Astrocyte (in vitro differentiated cells and primary cell): ENCODE measurements around the gene UGGT2. TPM values are rescaled to one million over a fixed set of nuclear protein-coding genes. Genes with fewer than 3 reads are reported as not detected.

Source experiments
- DNase-seq: peaks from one replicate; pipeline ENCODE4 v3.0.0-alpha.2; 2010; ENCODE audit warnings: low read depth
- FAIRE-seq: peaks from 2 replicates; lab custom pipeline; 2011; peaks lifted over from hg19 to GRCh38; lab: Jason Lieb, UNC
- H2AFZ ChIP-seq: 2 replicates; pipeline ENCODE4 v1.6.0; 2012; ENCODE audit warnings: low read depth, low read length, inconsistent platforms
- H3K27ac ChIP-seq: 2 replicates; pipeline ENCODE4 v1.5.1; 2011; ENCODE audit warnings: low read depth, low read length, inconsistent platforms
- H3K27me3 ChIP-seq: 2 replicates; pipeline ENCODE4 v1.6.0; 2011; ENCODE audit warnings: low read length, inconsistent platforms; ENCODE audit not compliant: insufficient read depth
- H3K36me3 ChIP-seq: 2 replicates; pipeline ENCODE4 v1.5.1; 2011; ENCODE audit warnings: low read length, inconsistent platforms; ENCODE audit not compliant: insufficient read depth
- H3K4me1 ChIP-seq: 2 replicates; pipeline ENCODE4 v1.5.1; 2011; ENCODE audit warnings: low read length, inconsistent platforms; ENCODE audit not compliant: insufficient read depth
- H3K4me2 ChIP-seq: 2 replicates; pipeline ENCODE4 v1.6.0; 2012; ENCODE audit warnings: low read length, inconsistent platforms
- H3K4me3 ChIP-seq: 2 replicates; pipeline ENCODE4 v1.5.1; 2011; ENCODE audit warnings: low read depth, mild to moderate bottlenecking, low read length, inconsistent platforms; ENCODE audit not compliant: insufficient read depth
- H3K79me2 ChIP-seq: 2 replicates; pipeline ENCODE4 v1.6.0; 2012; ENCODE audit warnings: mild to moderate bottlenecking, low read length, inconsistent platforms; ENCODE audit not compliant: insufficient read depth
- H3K9ac ChIP-seq: 2 replicates; pipeline ENCODE4 v1.6.0; 2012; ENCODE audit warnings: mild to moderate bottlenecking, low read length, inconsistent platforms
- H3K9me3 ChIP-seq: 2 replicates; pipeline ENCODE4 v1.5.1; 2012; ENCODE audit warnings: low read depth, mild to moderate bottlenecking, low read length, inconsistent platforms; ENCODE audit not compliant: insufficient read depth
- H4K20me1 ChIP-seq: 2 replicates; pipeline ENCODE4 v1.6.0; 2012; ENCODE audit warnings: low read length, inconsistent platforms; ENCODE audit not compliant: insufficient read depth
- H3K27ac Mint-ChIP-seq: one replicate; pipeline ENCODE4 v1.8.0; 2021; ENCODE audit warnings: mild to moderate bottlenecking, mixed read lengths; ENCODE audit not compliant: unreplicated experiment
- H3K27me3 Mint-ChIP-seq: one replicate; pipeline ENCODE4 v1.8.0; 2021; ENCODE audit warnings: low read depth, mixed read lengths; ENCODE audit not compliant: unreplicated experiment
- H3K36me3 Mint-ChIP-seq: one replicate; pipeline ENCODE4 v1.8.0; 2021; ENCODE audit warnings: low read depth, mixed read lengths; ENCODE audit not compliant: unreplicated experiment
- H3K4me1 Mint-ChIP-seq: one replicate; pipeline ENCODE4 v1.8.0; 2021; ENCODE audit warnings: low read depth, mixed read lengths; ENCODE audit not compliant: unreplicated experiment
- H3K4me3 Mint-ChIP-seq: one replicate; pipeline ENCODE4 v1.8.0; 2021; ENCODE audit warnings: mild to moderate bottlenecking, moderate library complexity, mixed read lengths; ENCODE audit not compliant: unreplicated experiment
- H3K9me3 Mint-ChIP-seq: one replicate; pipeline ENCODE4 v1.8.0; 2021; ENCODE audit warnings: mild to moderate bottlenecking, mixed read lengths; ENCODE audit not compliant: unreplicated experiment
- EZH2 ChIP-seq: IDR thresholded peaks from 2 replicates; pipeline ENCODE4 v1.6.1; 2012; ENCODE audit warnings: mild to moderate bottlenecking, low read length, inconsistent platforms; ENCODE audit not compliant: insufficient read depth
- total RNA-seq: library from RNA; stranded (reverse); gene quantifications from 2 replicates; pipeline ENCODE4 v1.2.1, GENCODE V29; 2021
- TF ChIP-seq, protein P1 (sequence below): IDR thresholded peaks from 2 replicates; pipeline ENCODE4 v1.5.1; 2011; ENCODE audit warnings: low read depth, mild to moderate bottlenecking, inconsistent platforms, low read length, moderate library complexity; ENCODE audit not compliant: insufficient read depth

The UGGT2 gene
- total RNA-seq, 1 donor from 2014 or later, result 36.2 TPM

DNA sequence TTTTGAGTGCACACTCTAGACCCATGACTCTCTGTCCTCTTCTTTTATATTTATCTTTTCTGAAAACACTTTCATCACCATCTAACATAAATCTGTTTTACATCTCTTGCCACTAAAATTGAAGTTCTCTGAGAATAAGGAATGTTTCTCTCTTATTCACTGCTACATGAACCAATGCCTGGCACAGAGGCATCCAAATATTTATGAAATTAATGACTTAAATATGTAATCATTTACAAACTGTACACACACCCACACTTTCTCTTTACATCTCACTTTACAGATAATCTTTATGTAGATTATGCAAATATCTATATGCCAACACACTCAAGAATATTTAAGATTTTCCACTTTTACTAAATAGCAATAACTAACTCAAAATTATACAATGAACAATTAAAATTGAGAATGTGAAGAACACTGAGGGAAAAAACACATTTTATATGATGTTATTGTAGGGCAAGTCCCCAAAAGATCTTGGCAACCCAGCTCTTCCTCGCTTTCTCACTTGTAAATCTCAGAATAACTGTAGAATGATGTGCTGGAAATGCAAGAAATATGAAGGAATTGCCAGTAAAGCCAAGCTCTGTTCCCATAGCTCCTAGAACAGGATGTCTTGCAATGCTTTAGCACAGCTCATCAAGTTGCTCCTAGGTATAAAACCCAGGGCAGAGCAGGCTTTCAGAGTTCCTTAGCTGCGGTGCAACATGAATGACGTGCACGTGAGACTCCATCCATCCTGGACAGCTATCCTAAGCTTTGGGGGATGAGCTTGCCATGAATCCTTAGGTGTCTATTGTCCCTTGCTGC, 50.7 kb downstream of the UGGT2 start:
- H3K36me3 Mint-ChIP-seq, result peaks cover 6% of the 10 kb centered on the region

DNA sequence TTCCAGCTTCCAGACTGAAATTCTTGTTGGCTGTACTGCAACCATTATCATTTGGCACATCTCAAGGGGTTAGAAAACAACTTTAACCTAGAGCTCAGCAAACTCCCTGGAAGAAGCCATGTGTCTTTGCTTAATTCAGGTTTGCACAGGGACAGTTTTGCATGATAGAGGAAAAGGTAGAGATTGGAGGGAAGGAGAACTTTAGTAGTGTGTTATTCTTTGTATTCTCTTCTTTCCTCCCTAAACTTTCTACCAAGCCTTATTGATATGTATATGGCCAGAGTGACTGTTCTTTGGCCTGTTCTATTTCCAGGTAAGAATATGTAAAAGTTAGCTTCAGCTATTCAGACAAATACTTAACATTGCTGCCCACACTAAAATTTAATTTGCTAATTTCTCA, 53.1 kb downstream of the UGGT2 start:
- Mint-ChIP-seq H3K27me3 (no peaks in the 10 kb centered on the region), H3K4me3 (no peak overlapping the region), H3K27ac (no peak overlapping the region), H3K9me3 (no peaks in the 10 kb centered on the region), H3K36me3 (peaks cover 4% of the 10 kb centered on the region), H3K4me1 (no peaks in the 10 kb centered on the region)
- Histone ChIP-seq H3K9ac (no peak overlapping the region), H3K36me3 (no peaks in the 10 kb centered on the region), H2AFZ (no peak overlapping the region), H3K4me2 (no peak overlapping the region), H3K27me3 (no peaks in the 10 kb centered on the region), H3K4me1 (no peaks in the 10 kb centered on the region), H4K20me1 (peaks cover 6% of the 10 kb centered on the region), H3K4me3 (no peak overlapping the region), H3K79me2 (no peaks in the 10 kb centered on the region), H3K9me3 (no peaks in the 10 kb centered on the region), H3K27ac (no peak overlapping the region)
- TF ChIP-seq, protein P1, sequence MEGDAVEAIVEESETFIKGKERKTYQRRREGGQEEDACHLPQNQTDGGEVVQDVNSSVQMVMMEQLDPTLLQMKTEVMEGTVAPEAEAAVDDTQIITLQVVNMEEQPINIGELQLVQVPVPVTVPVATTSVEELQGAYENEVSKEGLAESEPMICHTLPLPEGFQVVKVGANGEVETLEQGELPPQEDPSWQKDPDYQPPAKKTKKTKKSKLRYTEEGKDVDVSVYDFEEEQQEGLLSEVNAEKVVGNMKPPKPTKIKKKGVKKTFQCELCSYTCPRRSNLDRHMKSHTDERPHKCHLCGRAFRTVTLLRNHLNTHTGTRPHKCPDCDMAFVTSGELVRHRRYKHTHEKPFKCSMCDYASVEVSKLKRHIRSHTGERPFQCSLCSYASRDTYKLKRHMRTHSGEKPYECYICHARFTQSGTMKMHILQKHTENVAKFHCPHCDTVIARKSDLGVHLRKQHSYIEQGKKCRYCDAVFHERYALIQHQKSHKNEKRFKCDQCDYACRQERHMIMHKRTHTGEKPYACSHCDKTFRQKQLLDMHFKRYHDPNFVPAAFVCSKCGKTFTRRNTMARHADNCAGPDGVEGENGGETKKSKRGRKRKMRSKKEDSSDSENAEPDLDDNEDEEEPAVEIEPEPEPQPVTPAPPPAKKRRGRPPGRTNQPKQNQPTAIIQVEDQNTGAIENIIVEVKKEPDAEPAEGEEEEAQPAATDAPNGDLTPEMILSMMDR, result no peak
- no peak for TF ChIP-seq EZH2
- FAIRE-seq (no peak), DNase-seq (no peak)

More for the DNA sequence above, 50.7 kb downstream of the UGGT2 start:
- DNase-seq (no peak), FAIRE-seq (no peak)
- Histone ChIP-seq H3K27ac (no peak overlapping the region), H3K79me2 (no peaks in the 10 kb centered on the region), H3K9me3 (no peaks in the 10 kb centered on the region), H3K4me2 (no peak overlapping the region), H3K4me3 (no peak overlapping the region), H2AFZ (no peak overlapping the region), H3K36me3 (no peaks in the 10 kb centered on the region), H4K20me1 (peaks cover 10% of the 10 kb centered on the region), H3K4me1 (no peaks in the 10 kb centered on the region), H3K9ac (no peak overlapping the region), H3K27me3 (no peaks in the 10 kb centered on the region)
- H3K4me1 Mint-ChIP-seq, result no peaks in the 10 kb centered on the region
- no peaks in the 10 kb centered on the region for H3K27me3 Mint-ChIP-seq
- no peak overlapping the region for H3K4me3 Mint-ChIP-seq
- no peak for TF ChIP-seq EZH2
- TF ChIP-seq, protein P1, result no peak
- no peak overlapping the region for H3K27ac Mint-ChIP-seq
- H3K9me3 Mint-ChIP-seq, result no peaks in the 10 kb centered on the region

DNA sequence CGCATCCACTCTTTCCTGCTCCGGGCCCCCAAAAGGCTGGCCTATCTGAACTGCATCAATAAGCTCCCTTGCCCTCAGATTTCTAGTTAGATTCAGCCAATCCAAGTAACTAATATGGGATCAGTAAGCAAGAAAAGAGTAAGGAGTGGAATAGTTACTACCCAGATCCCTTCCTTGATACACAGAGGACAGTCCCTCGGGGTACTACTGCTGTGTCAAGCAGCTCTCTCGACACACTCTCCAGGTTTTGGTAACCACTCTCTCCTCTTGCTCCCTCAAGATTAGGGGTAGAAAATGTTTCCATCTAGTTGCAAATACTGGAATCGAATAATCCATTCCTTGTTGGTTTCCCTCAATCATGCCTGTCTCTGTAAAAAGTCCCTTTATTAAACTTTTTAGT, 65.4 kb downstream of the UGGT2 start:
- no peak overlapping the region for H3K9ac ChIP-seq
- no peak overlapping the region for H2AFZ ChIP-seq
- no peak overlapping the region for H3K27ac ChIP-seq
- no peaks in the 10 kb centered on the region for H3K36me3 ChIP-seq
- no peaks in the 10 kb centered on the region for H3K27me3 ChIP-seq
- no peaks in the 10 kb centered on the region for H3K9me3 Mint-ChIP-seq
- no peak for TF ChIP-seq EZH2
- TF ChIP-seq, protein P1, result no peak
- H3K27ac Mint-ChIP-seq, result no peak overlapping the region
- no peaks in the 10 kb centered on the region for H4K20me1 ChIP-seq
- no peaks in the 10 kb centered on the region for H3K36me3 Mint-ChIP-seq
- FAIRE-seq, result no peak
- no peak overlapping the region for H3K4me2 ChIP-seq
- no peaks in the 10 kb centered on the region for H3K4me1 ChIP-seq
- H3K4me3 ChIP-seq, result no peak overlapping the region
- no peaks in the 10 kb centered on the region for H3K79me2 ChIP-seq
- H3K4me1 Mint-ChIP-seq, result no peaks in the 10 kb centered on the region
- no peak overlapping the region for H3K4me3 Mint-ChIP-seq
- H3K27me3 Mint-ChIP-seq, result no peaks in the 10 kb centered on the region
- no peak for DNase-seq
- no peaks in the 10 kb centered on the region for H3K9me3 ChIP-seq
